Activated CD4-positive, CD25-positive, alpha-beta regulatory T cell treated with anti-CD3 and anti-CD28 coated beads, Interleukin-2, amount 50 U/mL, for 16 hours (primary cell): ENCODE measurements around the gene EEF1AKMT1.

Experiments used
- DNase-seq: peaks from one replicate; pipeline ENCODE4 v3.0.0-alpha.2; 2020; ENCODE audit warnings: low read depth, low spot score

The EEF1AKMT1 gene

DNA sequence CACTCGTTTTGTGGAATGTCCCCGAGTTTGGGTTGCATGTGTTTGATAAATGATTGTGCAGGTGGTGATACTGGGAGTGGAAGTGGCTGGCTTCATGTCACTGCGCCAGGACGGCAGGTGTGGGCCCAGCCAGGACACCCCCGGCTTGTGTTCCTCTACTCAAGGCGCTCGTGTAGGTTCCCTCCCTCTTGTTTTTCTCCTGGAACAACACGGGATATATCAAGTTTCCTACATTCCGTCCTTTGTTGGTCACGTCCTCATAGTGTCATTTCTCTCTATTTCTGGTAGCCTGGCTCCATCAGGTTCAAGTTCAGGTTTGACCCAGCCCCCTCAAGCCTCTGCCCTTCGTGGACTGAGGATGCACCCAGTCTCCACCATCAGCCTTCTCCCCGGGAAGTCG is 54.0 kb downstream of the EEF1AKMT1 start:
- DNase-seq = no peak

DNA sequence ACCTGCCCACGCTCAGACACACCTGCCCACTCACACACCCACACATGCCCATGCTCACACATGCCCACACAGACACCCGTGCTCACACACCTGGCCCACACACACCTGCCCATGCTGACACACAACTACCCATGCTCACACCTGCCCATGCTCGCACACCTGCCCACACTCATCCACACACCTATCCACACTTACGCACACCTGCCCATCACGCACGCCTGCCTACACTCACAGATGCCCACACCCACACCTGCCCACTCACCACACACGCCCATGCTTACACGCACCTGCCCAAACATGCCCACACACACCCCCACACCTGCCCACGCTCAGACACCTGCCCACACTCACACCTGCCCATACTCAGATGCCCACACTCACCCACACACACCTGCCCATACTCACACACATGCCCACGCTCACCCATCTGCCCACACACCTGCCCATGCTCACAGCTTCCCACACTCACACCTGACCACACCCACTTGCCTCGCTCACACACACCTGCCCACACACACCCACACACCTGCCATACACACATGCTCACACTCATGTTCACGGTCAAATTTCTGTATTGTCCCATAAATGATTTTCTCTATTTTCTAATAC is 54.7 kb downstream of the EEF1AKMT1 start:
- no peak for DNase-seq

DNA sequence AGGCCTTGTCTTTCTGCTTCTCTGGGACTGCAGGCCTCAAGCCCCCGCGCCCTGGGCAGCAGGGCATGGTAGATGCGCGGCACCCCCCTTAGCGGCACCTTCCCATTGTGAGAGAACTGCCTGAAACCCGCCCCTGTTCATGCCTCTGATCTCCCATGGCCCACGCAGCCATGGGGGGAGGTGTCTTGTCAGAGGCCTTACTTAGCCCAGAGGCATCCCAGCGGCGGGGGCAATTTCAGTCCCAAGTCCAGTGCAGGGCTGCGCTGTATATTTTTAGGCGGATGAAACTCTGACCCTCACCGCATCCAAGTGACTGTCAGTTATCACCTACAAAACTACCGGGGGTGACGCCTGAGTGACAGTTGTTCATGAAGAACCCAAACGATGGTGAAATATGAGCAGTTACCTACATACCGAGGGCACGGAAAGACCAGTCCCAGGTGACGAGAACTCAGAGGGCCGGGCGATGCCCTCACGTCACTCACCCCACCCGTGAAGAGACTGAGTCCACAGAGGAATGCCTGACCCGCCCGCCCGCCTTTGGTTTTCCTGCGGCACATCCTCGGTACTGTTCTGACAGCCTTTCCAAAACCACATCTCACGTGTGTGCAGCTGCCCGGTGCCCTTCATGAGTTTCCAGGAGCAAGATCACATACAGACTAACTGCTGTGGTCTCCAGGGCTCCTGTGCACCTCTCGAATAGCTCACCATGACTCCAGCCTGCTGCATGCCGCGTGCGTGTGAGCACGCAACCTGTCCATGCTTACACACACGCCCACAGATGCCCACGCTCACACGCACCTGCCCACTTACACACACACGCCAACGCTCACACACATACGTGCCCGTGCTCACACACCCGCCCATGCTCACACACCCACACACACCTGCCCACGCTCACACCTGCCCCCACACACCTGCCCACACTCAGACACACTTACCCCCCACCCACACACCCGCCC is 55.9 kb downstream of the EEF1AKMT1 start:
- DNase-seq = no peak

DNA sequence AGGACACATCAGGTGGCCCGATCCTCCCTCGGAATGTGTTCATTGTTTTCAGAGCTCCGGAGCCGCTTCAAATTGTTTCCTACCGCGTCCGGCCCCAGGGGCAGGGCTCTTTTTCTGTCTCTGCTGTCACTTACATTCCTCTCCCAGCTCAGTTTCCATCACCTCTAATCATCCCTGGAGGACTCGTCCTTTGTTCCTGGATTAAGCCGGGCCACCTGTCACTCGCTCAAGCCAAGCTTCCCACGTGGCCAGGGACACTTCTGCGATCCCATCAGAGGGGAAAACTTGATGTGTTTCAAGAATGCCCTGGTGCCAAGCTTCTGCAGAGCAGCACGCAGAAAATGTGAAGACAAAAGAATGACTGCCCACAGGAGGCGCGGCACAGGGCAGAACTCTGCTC is 56.8 kb downstream of the EEF1AKMT1 start:
- no peak for DNase-seq

DNA sequence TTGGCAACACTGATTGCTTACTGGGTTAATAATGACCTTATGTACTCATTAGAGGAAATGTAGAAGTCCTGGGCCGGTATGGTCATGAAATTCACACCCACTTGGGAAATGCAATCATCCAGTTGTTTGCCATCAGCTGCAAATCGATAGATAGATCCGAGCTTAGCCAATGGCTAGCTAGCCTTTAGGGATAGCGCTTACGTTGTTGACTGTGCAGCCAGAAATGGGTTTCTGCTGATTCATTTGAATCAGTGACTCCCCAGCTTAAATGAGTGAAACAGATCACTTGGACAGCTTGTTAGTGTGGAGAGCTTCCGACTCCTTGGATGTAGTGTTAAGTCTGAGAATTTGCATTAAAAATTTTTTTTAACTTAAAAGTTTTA is 58.4 kb downstream of the EEF1AKMT1 start:
- DNase-seq = no peak

DNA sequence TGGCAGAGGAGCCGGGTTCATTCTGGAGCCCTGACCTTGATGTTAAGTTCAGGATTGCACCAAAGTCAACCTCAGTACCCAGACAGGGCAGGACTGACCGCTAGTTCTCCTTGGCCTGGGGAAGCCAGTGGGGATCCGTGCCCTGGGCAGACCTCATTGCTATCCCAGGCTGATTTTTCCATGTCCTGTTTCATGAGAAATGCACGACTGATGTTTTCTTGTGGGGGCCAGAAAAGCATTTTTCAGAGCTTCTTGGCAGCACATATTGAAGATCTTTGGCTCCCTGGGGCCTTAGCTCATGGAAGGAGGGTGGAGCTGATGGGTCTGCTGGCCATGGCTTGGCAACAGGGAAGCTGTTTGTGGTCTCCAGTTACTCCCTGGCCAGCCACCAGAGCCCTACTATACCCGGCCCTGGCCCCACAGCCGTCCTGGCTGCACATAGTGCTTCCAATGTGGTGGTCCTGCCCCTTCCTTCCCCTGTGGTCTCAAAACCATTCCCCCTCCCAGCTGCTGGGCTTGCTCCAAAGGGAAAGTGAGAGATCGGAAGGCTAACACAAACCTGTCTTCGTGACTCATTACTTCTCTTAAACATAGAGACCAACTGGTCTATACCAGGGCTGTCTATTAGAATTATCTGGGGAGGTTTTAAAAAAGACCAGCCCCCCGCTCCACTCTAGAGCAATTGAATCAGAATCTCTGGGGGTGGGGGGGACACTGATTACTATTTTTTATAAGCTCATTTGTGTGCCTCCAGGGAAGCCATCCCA is 59.0 kb downstream of the EEF1AKMT1 start:
- no peak for DNase-seq

DNA sequence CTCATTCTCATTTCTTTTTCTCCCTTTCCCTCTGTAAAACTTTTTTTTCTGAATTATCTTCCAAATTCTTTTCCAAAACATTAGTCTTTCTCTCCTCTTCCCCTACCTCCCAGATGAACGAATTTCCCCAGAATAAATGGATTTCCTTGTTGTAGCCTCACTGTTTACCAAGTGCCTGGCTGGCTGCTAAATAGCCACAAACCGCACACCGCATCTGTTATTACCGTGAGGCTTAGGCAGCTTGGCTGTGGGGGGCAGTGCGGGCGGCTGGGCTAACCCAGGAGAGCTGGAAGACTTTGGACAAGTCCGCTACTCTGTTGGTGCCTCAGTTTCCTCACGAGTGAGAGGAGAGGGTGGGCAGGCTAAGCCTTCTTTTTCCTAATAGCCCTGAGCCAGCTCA is 59.6 kb downstream of the EEF1AKMT1 start:
- no peak for DNase-seq

DNA sequence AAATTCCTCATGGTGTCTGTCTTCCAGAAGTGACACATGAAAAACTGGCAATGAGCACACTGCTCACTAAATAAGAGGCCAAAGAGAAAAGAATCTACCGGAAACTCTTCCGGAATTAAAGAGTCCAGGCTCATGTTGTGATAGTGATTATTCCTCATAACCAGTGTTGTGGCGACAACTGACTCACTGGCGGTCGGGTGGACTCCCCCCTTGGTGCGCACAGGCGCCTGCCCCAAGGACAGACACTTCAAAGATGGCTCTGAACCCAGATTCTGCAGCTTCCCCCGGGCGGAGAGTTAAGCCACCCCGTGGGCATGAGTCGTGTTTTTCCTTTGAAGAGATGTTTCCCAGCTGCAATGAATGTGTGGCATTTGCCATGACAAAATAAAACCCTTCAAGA is 60.0 kb downstream of the EEF1AKMT1 start:
- DNase-seq = no peak

DNA sequence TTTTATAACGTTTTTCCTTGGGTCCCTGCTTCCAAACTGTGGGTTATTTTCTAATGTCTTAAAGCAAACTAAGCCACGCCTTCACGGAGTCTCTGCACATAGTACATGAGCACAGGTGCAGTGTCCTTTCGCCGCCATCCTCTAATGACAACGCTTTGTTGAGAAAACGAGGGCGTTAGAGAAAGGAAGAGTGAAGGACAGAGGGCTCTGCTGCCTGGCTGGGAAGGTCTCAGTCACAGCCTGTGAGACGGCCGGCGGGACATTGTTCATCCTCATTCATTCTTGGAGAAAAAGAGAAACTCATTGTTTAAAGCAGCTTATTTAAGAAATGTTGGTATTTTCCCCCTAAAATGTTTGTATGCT is 60.8 kb downstream of the EEF1AKMT1 start:
- no peak for DNase-seq

DNA sequence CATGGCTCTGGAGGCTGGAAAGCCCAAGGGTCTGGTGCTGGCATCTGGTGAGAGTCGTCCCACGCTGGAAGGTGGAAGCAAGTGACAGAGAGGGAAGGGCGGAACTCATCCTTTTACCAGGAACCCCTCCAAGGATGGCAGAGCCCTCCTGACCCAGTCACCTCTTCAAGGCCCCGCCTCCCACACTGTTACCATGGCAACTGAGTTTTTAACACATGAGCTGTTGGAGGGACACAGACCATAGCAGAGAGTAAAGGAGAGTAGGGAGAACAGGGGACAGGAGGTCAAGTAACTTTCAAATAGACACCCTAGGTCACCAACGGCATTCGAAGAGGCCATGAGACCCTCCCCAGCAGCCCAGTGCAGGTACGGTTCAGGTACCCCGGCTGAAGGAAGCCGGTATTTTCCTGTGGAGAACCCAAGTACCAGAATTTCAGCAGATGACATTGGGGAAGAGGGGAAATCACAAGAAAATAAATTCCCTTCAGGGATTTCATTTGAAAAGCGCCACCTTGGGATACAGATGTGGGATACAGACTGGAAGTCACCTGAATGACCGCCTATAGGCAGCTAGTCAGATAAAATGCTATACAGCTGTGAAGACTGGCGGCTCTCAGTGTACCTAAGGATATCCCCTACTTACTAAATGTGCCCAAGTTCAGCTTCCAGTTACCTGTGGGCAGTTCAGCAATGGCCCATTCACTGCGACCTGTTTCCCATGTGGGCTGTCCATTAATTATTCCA is 62.3 kb downstream of the EEF1AKMT1 start:
- DNase-seq = no peak

DNA sequence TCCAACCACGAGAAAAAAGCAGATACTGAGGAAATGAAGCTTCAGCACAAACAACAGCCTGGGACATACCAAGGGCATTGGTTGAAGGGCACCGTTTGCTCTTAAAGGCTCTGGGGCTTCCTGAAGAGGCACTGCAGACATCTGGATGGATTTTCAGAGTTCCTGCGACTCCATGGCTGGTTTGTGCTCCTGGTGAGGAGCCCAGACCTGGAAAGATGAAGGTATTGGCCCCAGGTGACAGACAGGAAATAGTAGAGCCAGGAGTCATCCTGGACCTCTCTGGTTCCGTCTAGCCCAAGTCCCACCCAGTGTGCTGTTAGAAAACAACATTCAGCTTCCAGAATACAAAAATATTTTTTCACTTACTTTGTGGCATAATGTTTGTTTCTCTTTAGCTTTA is 64.0 kb downstream of the EEF1AKMT1 start:
- DNase-seq = no peak

DNA sequence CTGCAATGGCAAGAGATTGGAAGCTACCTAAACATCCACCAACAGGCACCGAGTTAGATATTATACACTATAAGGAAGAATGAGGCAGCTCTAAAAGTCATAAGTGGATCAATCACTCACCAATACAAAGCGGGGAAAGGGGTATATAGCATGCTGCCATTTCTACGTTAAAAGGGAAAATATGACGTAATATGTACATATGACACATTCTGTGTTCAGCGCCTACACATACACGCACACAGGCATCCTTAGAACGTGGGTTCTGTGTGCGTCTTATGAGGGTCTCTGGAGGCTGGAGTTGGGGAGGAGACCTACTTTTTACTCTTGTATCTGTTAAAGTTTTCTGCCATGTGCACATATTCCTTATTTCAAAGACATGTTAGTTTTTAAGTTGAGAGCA is 64.4 kb downstream of the EEF1AKMT1 start:
- DNase-seq = no peak

DNA sequence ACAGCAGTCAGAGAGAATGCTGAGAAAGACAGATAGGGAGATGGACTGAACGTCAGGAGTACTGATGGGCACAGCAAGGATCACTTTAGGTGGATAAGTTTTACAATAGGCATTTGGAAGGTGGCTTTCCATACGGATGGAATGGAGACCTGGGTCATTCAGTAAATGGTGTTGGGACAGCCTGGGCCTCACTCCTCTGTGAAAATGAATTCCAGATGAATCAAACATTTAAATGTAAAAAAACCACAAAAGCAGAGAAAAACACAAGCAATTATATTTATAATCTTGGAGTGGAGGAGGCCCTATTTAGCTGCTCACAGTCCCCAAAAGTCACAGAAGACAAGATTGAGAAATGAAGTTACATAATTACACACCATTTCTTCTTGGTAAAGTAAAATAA is 65.5 kb downstream of the EEF1AKMT1 start:
- DNase-seq = no peak

DNA sequence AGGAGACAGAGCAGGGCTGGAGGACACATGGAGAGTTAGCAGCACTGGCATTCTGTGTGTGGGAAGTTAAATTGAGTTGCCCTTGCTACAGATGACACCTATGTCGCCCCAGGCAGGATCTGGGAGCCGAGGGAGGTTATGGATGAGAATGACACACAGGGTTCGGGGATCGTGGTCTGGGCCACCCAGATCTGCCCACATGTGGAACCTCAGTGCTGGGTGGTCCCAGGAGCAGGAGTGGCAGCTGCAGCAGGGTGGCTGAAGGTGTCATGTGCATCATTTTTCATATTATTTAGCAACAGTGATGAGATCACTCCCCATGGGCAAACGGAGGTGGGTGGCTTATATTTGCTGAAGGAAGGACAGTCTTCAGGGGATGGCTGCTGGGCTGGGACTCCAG is 67.1 kb downstream of the EEF1AKMT1 start:
- DNase-seq = no peak

DNA sequence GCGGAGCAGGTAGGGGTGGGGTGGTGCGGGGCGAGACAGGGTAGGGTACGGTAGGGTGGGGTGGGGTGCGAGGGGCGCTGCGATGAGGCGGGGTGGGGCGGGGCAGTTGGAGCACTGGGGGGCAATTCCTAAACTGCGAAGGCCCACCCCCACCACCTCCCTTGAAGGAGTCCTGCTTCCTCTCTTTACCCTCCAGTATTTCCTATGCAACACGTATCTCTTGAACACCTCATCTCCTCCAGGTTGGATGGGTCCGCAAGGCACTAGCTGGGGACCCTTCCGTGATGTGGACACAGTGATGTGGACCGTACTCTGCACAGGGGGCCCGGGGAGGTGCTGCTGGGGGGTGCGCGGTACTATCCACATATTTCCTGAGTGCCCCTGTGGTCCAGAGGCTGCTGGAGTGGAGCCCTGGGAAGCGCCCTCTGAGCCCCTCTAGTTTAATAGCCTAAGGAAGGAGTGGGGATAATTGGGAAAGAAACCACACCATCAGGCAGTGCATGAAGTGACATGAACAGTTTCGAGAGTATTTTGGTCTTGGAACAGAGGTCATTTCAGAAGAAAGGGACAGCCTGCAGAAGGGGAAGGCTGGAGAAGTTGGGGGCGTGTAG is 69.2 kb downstream of the EEF1AKMT1 start:
- no peak for DNase-seq

DNA sequence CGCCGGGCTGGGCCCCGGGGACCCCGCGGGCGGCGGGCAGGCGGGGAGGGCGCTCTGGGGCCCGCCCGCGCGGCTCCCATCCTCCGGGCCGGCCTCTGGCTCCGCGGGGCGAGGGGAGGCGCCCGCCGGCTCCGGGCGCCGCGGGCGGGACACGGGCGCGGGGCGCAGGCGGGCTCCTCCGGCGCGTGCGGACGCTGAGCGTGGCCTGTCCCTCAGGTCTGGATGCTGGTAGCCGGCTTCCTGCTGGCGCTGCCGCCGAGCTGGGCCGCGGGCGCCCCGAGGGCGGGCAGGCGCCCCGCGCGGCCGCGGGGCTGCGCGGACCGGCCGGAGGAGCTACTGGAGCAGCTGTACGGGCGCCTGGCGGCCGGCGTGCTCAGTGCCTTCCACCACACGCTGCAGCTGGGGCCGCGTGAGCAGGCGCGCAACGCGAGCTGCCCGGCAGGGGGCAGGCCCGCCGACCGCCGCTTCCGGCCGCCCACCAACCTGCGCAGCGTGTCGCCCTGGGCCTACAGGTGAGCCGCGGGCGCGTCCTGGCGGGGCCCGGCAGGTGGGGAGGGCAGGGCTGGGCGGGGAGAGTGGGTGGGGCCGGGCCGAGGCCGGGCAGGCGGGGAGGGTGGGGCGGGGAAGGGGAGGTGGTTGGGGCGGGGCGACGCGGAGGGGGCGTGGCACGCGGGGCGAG is 69.8 kb downstream of the EEF1AKMT1 start:
- DNase-seq = peak; percentile 44

DNA sequence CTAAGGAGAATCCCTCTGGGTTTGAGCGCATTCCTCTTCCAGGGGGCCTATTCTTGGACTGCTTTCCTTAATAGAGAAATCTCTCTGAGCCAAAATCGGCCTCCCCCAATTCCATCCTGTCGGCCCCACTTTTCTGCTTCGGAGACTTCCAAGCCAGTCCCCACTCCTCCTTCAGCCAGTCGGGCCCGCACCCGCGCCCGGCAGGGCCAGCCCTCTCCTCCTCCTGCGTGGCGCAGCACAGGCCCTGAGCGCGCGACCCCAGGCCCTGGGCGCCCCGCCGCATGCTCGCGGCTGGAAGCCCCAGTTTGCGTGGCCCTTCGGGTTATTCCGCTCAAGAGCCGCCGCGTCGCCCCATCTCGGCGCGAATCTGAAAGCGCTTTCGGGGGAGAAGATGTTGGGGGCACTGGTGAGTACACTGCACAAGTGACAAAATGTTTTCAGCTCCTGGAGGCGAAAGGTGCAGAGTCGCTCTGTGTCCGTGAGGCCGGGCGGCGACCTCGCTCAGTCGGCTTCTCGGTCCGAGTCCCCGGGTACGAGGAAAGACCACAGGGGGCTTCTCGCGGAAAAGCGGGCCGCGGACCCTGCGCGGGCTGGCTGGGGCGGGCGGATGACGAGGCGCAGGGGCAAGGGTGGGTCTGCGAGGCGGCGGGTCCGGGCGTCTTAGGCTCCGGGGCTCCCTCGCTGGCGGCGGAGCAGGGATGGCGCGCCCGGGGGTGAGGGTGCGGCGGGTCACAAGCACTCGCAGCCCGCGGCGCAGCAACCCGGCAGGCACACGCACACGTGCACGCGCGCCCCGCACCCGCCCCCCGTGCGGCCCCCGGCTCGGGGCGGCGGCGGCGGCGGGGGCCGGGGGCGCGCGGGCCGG is 70.6 kb downstream of the EEF1AKMT1 start, which contains the start of gene IL17D:
Gene IL17D (plus strand): TSS at position 785 of the 865 bp plus-strand sequence. CDS start 303 bp downstream, outside the sequence.
- DNase-seq = no peak

DNA sequence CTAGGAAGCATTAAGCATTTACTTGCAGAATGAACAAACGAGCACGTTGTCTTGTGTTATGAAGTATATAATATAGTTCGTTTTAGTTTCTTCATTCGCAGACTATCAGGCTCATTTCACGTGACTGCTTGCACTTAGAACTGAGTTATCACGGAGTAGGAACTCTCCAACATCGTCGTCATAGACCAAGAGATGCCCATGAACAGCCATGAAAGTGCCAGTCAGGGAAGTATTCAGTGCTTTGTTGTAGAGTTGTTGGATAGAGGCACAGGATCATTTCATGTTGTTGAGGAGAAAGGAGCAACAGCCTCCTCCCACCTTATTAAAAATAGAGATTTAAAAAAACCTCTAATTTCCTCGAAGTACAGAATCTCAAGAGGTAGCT is 71.2 kb downstream of the EEF1AKMT1 start:
- no peak for DNase-seq

DNA sequence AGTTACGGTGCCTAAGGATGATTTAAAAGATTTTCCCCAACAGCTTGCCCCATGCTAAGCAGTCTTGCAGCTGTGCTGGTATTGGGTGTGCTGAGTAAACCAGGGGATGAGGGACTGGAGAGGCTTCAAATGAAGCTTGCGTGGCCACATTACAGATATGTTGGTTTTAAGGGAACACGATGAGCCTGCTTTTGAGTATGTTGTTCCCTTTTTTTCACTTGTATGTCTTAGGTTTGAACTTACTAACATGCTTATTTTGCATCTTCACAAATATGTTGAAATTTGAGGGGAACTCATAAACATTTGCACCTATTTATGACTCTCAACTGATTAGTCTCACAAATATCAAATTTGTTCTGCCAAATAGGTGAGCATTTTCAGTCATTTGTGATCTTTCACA is 72.3 kb downstream of the EEF1AKMT1 start:
- no peak for DNase-seq

DNA sequence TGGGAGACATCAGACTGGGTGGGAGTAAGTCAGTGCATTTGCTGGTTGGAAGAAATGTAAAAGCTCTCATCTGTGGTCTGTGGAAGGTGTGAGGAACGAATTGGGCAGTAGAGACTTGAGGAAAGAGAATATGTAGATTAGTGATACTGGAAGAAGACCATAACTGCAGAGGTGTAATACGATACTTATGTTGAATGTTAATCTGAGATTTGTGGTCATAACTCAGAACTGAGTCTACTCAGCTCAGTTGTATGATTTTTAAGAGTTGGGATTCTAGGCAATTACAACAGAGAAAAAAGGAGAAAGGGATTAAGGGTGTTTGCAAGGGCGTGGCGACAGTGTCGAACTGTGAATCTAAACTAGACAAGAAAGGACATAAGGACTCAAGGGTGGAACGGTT is 73.5 kb downstream of the EEF1AKMT1 start:
- DNase-seq = no peak
